GM19043 (cell line): ENCODE data around the gene ARNT2.
A peak's percentile ranks its signal among the peaks of the same experiment; 100 is the strongest.

Experiments used
- ATAC-seq: cut with Tn5 transposase; IDR thresholded peaks from one replicate; pipeline ENCODE4 v1.9.1; 2021; ENCODE audit warnings: low read depth; ENCODE audit not compliant: unreplicated experiment

The ARNT2 gene

GRCh38 chr15:80440024-80440423, 35.8 kb downstream of the ARNT2 start:
- no peak for ATAC-seq

- no peak for ATAC-seq
Measured at GRCh38 chr15:80441041-80441440, 36.9 kb downstream of the ARNT2 start.

GRCh38 chr15:80441714-80442113, 37.5 kb downstream of the ARNT2 start:
- no peak for ATAC-seq

- no peak for ATAC-seq
Measured at GRCh38 chr15:80442728-80443403, 38.7 kb downstream of the ARNT2 start.

GRCh38 chr15:80444680-80445251, 40.6 kb downstream of the ARNT2 start:
- ATAC-seq: no peak

GRCh38 chr15:80445300-80446041, 41.3 kb downstream of the ARNT2 start:
- no peak for ATAC-seq

- no peak for ATAC-seq
Measured at GRCh38 chr15:80447077-80447476, 42.9 kb downstream of the ARNT2 start.

- no peak for ATAC-seq
Measured at GRCh38 chr15:80449825-80450224, 45.6 kb downstream of the ARNT2 start.

- no peak for ATAC-seq
Measured at GRCh38 chr15:80450811-80451321, 46.7 kb downstream of the ARNT2 start.

GRCh38 chr15:80452166-80452565, 48.0 kb downstream of the ARNT2 start:
- no peak for ATAC-seq

- ATAC-seq: no peak
Measured at GRCh38 chr15:80455051-80455648, 51.0 kb downstream of the ARNT2 start.

GRCh38 chr15:80455668-80456442, 51.7 kb downstream of the ARNT2 start:
- ATAC-seq: peak; percentile 47

- no peak for ATAC-seq
Measured at GRCh38 chr15:80456517-80457492, 52.6 kb downstream of the ARNT2 start.

- no peak for ATAC-seq
Measured at GRCh38 chr15:80457896-80458295, 53.7 kb downstream of the ARNT2 start.

GRCh38 chr15:80458580-80458979, 54.4 kb downstream of the ARNT2 start:
- no peak for ATAC-seq

- no peak for ATAC-seq
Measured at GRCh38 chr15:80459380-80459779, 55.2 kb downstream of the ARNT2 start.

- ATAC-seq: no peak
Measured at GRCh38 chr15:80459818-80460217, 55.6 kb downstream of the ARNT2 start.

- no peak for ATAC-seq
Measured at GRCh38 chr15:80461356-80462095, 57.3 kb downstream of the ARNT2 start.

GRCh38 chr15:80462111-80462510, 57.9 kb downstream of the ARNT2 start:
- no peak for ATAC-seq
